GM18858 (cell line): ENCODE data around the gene CHFR.
"Not testable (repeated sequence)": the region's sequence is repeated elsewhere in the genome, so short reads cannot be mapped to it uniquely, and the experiment has no call there.

Experiments used
- ATAC-seq: cut with Tn5 transposase; IDR thresholded peaks from one replicate; pipeline ENCODE4 v1.9.1; 2021; ENCODE audit not compliant: unreplicated experiment

CHFR gene

DNA sequence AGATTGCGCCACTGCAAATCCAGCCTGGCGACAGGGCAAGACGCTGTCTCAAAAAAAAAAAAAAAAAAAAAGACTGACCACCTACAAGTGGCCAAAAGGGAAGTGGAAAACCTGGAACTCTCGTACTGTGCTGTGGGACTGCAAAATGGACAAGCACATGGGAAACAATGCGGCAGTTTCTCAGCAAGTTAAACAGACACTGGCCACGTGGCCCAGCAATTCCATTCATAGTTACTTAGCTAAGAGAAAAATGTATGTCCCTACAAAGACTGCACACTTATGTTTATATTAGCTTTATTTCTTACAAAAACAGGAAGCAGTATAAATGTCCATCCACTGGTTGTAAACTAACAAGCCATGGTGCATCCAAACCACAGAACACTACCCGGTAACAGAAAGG, 5.6 kb downstream of the CHFR start:
- no peak for ATAC-seq

DNA sequence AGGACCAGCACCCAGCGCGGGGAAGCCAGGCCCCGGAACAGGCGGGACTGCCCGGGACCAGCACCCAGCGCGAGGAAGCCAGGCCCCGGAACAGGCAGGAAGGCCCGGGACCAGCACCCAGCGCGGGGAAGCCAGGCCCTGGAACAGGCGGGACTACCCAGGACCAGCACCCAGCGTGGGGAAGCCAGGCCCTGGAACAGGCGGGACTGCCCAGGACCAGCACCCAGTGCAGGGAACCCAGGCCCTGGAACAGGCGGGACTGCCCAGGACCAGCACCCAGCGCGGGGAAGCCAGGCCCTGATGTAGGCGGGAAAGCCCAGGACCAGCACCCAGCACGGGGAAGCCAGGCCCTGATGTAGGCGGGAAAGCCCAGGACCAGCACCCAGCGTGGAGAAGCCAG, 12.8 kb downstream of the CHFR start:
- ATAC-seq = not testable (repeated sequence)

DNA sequence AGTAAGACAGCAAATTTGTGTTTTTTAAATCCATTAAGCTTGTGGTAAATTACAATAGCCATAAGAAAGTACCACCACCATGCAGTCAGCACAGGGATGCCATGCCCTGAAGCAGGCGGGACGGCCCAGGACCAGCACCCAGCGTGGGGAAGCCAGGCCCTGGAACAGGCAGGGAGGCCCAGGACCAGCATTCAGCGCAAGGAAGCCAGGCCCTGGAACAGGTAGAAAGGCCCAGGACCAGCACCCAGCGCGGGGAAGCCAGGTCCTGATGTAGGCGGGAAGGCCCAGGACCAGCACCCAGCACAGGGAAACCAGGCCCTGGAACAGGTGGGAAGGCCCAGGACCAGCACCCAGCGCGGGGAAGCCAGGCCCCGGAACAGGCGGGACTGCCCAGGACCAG, 13.2 kb downstream of the CHFR start:
- no peak for ATAC-seq

DNA sequence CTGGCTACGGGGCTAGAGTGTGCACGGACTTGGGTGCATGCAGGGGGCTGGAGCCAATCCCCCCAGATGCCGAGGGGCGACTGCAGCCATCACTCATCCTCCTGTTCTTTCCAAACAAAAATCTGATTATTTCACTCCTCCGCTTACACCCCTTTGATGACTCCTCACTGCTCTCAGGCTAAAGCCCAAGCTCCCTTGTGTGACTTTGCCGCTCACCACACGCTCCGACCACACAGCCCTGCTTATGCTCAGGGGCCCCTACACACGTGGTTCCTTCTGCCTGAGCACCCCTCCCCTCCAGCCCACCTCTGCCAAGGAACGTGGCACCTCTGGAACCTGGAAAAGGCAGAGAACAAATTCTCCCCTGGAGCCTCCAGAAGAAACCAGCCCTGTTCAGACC, 13.7 kb downstream of the CHFR start:
- ATAC-seq = no peak

DNA sequence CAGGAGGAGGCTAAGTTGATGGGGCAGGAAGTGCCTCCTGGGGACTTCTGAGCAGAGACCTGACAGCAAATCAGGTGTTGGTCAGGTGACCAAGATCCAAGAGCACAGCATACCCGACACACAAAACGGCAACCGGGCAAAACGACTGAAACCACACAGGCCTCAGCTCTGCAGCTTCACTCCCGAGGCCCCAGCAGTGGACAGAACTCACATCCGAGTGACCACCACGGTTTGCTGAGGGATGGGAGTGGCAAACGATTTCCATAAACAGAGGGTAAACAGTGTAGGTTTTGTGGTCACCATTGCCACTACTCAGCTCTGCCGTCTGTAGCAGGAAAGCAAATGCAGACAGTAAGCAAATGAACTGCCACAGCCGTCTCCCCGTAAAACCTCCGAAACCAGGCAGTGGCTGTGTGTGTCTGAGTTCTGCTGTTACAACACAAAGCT, 14.4 kb downstream of the CHFR start:
- no peak for ATAC-seq

DNA sequence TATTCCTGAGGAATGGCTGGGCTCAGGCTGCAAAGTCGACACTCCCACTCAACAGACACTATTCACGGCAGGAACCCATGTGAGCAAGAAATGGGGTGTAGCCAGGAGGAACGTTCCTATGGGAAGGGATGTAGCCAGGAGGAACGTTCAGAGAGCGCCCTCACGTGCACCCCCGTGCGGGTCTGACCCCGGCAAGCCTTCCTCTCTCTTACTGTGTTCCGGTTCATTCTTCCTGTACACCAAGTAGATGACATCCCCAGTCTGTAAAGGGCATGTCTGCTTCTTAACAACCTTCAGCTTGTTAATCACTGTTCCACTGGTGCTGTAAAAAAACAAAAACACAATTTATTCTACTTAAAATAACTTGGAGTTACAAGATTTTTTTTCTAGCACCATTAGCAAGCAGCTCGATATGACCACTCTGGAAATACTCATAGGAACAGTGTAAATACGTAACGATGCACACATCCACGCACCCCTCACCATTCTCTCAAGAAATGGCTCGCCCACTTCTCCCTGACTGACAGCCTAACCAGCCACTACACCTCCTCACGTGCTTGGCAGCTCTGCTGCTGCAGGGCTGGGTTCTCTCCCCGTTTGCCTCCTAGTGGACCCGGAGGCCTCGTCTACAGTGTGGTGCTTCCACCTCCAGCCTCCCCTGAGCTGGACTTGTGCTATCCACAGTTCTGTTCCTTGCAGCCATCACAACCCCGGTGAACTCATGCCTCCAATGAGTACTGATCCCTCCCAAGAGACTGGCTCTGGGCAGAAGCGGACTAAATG, 15.1 kb downstream of the CHFR start:
- ATAC-seq = no peak

DNA sequence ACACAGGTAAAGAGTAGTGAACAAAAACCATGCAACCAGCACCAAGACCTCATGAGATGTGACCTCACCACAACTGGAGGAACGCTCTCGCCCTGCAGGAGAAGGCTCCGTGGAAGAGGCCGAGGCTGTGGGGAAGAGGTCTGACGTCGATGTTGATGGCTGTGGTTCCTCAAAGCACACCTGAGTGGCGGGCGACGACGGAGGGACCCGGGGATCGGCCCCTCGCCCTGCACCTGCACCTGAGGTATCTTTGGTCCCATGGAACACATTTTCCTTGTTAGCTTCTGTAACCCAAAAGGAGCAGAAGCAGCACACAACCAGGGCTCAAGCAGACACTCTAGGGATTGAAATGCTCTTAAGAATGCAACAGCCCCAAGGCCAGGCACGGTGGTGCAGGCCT, 17.9 kb downstream of the CHFR start:
- no peak for ATAC-seq

DNA sequence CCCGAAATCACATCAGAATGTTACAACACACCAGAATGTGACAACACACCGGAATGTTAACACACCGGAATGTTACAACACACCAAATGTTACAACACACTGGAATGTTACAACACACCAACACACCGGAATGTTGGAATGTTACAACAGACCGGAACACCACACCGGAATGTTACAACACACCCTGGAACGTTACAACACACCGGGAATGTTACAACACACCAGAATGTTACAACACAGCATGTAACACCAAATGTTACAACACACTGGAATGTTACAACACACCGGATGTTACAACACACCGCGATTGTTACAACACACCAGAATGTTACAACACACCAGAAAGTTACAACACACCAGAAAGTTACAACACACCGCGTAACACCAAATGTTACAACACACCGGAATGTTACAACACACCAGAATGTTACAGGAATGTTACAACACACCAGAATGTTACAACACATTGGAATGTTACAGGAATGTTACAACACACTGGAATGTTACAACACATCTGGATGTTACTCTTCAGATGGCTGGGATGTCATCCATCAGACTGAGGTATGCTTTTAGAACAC, 21.1 kb downstream of the CHFR start:
- ATAC-seq = no peak

DNA sequence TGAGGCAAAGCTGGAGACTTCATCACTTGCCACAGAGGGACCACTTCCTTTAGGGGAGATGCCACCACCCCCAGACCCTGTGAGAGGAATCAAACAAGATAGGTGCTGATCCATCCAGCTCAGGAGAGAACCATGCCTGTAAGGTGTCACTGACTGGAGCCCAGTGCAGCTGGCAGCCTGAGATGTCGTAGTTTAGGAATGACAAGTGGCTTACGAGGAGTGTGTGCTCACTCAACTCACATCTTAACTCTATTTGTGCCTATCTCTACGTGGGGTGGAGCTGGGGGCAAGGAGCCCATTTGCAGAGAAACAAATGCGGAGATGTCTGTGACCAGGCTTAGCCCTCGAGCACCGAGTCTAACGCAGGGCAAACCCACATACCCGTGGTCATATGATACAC, 25.8 kb downstream of the CHFR start:
- no peak for ATAC-seq

DNA sequence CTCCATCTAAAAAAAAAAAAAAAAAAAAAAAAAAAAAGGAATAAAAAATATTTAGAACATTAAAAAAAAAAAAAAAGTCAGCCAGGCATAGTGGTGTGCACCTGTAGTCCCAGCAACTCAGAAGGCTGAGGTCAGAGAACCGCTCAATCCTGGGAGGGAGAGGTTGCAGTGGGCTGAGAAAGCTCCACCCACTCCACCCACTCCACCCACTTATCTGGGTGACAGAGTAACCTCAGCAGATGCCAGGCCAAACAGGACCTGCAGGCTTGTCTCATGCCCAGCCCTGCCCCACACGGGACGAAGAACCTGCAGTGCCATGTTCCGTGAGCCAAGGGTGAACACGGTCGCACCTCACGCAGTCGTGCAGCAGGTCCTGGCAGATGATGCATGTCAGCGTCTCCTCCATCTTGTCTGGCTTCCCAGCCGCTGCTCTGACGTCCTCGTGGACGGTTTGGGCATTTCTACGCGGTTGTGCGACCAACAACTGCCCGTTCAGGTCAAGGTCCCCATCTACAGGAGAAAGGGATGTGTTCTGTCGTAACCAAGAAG, 28.6 kb downstream of the CHFR start:
- ATAC-seq = no peak

DNA sequence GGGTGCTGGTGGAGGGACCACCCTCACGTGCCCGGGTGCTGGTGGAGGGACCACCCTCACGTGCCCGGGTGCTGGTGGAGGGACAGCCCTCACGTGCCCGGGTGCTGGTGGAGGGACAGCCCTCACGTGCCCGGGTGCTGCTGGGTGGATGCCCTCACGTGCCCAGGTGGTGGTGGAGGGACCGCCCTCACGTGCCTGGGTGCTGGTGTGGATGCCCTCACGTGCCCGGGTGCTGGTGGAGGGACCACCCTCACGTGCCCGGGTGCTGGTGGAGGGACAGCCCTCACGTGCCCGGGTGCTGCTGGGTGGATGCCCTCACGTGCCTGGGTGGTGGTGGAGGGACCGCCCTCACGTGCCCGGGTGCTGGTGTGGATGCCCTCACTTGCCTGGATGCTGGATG, 30.4 kb downstream of the CHFR start:
- ATAC-seq = not testable (repeated sequence)

DNA sequence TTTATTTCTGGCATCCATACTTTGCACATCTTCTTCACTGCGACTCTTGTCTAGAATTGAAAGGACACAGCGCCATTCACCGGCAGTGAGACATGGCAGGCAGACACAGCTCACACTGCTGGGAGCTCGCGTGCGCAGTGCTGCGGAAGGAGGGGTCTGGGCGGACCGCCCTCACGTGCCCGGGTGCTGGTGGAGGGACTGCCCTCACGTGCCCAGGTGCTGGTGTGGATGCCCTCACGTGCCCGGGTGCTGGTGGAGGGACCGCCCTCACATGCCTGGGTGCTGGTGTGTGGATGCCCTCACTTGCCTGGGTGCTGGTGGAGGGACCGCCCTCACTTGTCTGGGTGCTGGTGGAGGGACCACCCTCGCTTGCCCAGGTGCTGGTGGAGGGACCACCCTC, 30.8 kb downstream of the CHFR start:
- ATAC-seq = no peak

DNA sequence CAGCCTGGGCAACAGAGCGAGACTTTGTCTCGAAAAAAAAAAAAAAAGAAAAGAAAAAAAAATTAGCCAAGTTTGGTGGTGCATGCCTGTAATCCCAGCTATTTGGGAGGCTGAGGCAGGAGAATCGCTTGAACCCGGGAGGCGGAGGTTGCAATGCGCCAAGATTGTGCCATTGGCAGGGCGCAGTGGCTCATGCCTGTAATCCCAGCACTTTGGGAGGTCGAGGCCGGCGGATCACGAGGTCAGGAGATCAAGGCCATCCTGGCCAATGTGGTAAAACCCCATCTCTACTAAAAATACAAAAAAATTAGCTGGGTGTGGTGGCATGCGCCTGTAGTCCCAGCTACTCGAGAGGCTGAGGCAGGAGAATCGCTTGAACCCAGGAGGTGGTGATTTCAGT, 32.2 kb downstream of the CHFR start:
- ATAC-seq = not testable (repeated sequence)

DNA sequence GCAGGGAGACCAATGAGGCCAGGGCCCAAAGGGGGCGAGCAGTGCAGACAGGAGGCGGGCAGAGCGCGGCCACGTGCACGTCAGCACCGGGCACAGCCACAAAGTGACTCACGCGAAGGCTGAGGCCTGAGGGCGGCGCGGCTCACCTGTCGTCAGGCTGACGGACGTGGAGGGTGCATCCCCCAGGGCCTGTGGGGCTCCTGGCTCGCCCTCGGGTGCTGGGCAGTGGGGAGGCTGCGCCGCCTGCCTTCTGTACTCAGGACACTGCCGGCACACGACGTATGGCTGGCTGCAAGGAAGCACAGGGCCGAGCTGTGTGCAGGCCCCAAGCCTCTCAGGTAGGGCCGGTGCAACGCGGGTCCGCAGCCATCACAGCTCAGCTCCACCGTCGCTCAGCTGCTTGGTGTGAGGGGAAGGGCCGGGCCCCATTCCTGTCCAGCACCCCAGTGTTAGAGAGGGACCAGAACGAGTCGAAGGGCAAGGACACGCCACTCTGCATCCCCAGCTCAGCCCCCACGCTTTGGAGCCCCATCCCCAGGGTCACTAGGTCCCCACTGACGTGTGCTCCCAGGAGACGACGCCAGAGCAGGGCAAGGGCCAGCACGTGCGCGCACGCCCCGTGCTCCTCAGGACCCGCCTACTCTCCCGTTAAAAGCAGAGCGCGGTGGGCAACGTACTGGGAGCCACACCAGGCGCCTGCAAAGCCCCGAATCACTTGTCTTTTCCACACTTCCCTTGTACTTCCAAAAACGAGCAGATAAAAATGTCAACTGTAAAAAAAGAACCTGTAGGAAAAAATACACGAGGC, 33.9 kb downstream of the CHFR start:
- no peak for ATAC-seq

DNA sequence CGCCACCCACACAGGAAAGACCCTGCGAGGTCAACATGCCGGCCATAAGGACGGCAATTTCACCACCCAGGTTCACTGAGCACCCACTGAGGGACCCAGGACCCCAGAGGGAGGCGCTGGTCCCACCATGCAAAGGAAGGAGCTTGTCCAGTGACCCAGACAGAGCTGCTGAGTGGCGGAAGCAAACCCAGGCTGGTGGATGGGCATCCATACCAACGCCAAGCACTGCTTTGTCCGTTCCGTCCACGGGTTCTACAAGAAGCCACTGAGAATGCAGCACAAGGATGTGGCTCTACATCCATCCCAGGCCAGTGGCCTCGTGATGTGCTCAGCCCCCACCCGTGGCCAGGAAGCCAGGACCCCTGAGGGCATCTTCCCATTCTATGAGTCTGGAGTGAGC, 34.9 kb downstream of the CHFR start:
- ATAC-seq = no peak

DNA sequence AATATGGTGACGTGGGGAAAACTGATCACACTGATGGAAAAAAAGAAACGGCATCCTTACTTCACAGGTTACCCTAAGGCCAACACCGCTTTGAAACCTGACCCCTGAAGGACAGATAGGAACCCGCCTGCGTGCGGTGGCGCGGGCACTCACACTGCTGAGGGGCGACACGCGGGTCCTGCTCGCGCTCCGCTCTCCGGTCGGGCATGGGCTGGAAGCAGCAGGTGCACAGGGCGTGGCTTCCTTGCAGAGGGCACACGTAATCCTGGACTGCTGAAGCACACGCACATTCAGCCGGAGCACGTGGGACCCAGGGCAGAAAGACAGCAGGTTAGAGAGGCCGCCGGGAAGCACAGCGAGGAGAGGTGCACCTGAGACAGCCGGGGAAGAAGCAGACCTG, 35.9 kb downstream of the CHFR start:
- ATAC-seq = no peak

DNA sequence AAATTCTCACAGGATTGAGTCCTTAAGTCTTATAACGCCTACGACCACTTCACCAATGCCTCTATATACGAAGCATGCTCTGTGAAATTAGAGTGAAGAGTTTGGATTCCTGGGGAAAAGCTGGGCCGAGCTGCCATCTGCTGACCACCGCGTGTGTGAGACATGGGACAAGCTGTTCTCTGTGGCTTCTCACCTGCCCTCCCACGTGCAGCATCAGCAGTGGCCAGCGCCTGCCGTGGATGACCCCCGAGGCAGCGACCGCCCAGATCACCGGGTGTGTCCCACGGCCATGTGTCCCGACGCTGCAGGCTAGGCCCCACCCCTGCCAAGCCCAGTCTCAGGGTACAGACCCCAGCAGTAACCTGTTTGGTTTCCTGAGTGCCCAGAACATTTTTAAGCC, 37.1 kb downstream of the CHFR start:
- ATAC-seq = no peak

DNA sequence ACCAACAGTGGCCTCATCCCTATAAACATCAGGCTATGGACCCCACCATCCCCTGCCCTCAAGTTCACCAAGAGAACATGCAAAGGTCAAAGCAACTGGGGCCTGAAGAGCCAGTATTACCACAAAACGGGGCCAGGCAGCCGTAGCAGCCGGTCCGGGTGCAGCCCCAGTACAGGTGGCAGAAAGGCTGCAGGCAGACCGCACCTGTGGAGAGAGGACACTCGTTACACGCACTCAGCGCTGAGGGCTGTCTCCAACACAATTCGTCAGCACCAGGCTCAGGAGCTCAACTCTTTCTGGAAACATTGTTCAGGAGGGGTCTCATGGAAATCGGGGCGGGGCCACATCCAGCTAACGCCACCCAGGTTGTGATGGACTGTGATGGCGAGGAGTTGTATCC, 38.9 kb downstream of the CHFR start:
- ATAC-seq = no peak

DNA sequence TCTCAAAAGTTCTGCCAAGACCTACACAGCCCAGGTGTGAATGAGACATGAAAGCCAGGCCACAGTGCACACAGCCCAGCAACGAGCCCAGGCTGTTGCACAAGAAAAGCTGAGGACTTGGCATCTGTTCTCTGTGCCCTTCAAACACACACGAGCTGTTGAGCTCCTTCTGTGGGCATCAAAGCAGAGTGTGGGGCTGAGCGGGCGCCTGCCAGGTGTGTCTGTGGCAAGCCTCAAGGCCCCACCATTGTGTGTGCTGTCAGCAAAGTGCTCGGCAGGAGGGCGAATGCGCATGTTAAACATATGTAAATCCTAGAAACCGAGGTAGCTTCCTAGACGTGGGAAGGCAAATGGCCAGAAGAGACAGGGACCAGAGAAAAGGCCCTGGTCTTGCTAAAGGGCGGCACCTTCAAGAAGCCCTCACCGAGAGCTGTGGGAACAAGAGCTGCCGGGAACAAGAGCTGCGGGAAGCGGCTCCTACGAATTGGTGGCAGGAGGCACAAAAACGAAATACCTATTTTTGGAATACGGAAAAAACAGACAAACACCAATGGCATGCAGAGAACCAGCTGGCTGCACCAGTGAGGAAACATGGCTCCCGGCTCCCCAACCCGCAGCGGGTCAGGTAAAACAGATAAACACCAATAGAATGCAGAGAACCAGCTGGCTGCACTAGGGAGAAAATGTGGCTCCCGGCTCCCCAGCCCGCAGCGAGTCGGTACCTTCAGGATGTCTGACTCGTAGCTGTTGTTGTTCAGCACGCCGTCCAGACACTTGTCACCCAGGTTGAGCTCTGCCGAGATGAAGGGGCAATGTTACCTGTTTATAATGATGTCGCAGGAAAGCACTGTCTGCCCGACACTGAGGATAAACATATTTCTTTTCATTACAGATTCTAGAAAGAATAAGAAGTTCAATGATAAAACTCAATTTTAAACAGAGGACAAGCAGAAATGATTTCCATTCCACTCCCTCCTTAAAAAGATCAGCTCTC, 39.7 kb downstream of the CHFR start:
- ATAC-seq = no peak

DNA sequence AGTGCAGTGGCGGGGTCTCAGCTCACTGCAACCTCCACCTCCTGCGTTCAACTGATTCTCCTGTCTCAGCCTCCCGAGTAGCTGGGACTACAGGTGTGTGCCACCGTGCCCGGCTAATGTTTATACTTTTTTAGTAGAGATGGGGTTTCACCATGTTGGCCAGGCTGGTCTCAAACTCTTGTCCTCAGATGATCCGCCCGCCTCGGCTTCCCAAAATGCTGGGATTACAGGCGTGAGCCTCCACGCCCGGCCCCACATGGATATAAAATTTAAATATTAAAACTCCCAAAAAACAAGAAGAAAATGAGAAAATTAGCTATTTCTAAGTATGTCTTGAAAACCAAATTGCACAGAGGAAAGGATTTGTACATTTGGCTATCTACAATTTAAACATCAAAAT, 42.7 kb downstream of the CHFR start:
- ATAC-seq = not testable (repeated sequence)
